IMR-90 (cell line): Measurements from ENCODE around the gene SCN10A. TPM values are rescaled to one million over a fixed set of nuclear protein-coding genes. Genes with fewer than 3 reads are reported as not detected.

ENCODE experiments used
- ATAC-seq: fragments of 200-7000 bp; cut with Tn5 transposase; 2 replicates; pipeline ENCODE4 v1.9.1; 2020; ENCODE audit warnings: low read depth, mild to moderate bottlenecking, moderate library complexity
- BruUV-seq: library from RNA; stranded (reverse); fragments of 400-500 nt; replicated peaks from 2 replicates; lab custom pipeline; 2021; lab: Mats Ljungman, UMichigan
- CTCF ChIA-PET: fragments of 300-600 bp; formaldehyde crosslinking; extraction: SDS; loops from one replicate; lab custom pipeline; 2021; ENCODE audit warnings: antibody characterized with exemption; lab: Yijun Ruan, JAX
- POLR2A ChIA-PET: fragments of 300-600 bp; sonication (Branson Sonifier 250); formaldehyde crosslinking; loops from one replicate; lab custom pipeline; 2022; ENCODE audit warnings: antibody characterized with exemption; ENCODE audit not compliant: unreplicated experiment; lab: Charles Lee
- DNase-seq: peaks from one replicate; pipeline ENCODE4 v3.0.0; 2013
- H2AFZ ChIP-seq: replicated peaks from 2 replicates; pipeline ENCODE3; 2013; ENCODE audit warnings: low read length, mild to moderate bottlenecking; ENCODE audit not compliant: poor library complexity
- H2AK5ac ChIP-seq: 2 replicates; pipeline ENCODE4 v1.6.1; 2013; ENCODE audit warnings: low read depth, low read length, inconsistent platforms
- H2AK9ac ChIP-seq: replicated peaks from 2 replicates; pipeline ENCODE3; 2013; ENCODE audit warnings: mild to moderate bottlenecking, low read depth, low read length, moderate library complexity; ENCODE audit not compliant: poor library complexity
- H2BK120ac ChIP-seq: 2 replicates; pipeline ENCODE4 v1.6.1; 2013; ENCODE audit warnings: low read depth, low read length, inconsistent platforms
- H2BK15ac ChIP-seq: 3 replicates; pipeline ENCODE4 v1.6.1; 2013; ENCODE audit warnings: low read depth, low read length, inconsistent platforms
- H2BK20ac ChIP-seq: 2 replicates; pipeline ENCODE4 v1.6.1; 2013; ENCODE audit warnings: low read depth, mild to moderate bottlenecking, inconsistent platforms, low read length, moderate library complexity
- H2BK5ac ChIP-seq: 2 replicates; pipeline ENCODE4 v1.6.1; 2013; ENCODE audit warnings: mild to moderate bottlenecking, low read depth, low read length, inconsistent platforms; ENCODE audit not compliant: poor library complexity, severe bottlenecking
- H3K14ac ChIP-seq: replicated peaks from 2 replicates; pipeline ENCODE4 v1.6.1; 2013; ENCODE audit warnings: low read depth, low read length, inconsistent platforms
- H3K18ac ChIP-seq: 2 replicates; pipeline ENCODE4 v1.6.1; 2013; ENCODE audit warnings: low read depth, low read length, control low read depth
- H3K23ac ChIP-seq: 2 replicates; pipeline ENCODE4 v1.6.1; 2013; ENCODE audit warnings: low read depth, low read length, inconsistent platforms
- H3K27ac ChIP-seq: 2 replicates; pipeline ENCODE4 v1.5.1; 2013; ENCODE audit warnings: mild to moderate bottlenecking, control low read depth, low read length; ENCODE audit not compliant: insufficient read depth
- H3K27me3 ChIP-seq: 2 replicates; pipeline ENCODE4 v1.6.1; 2013; ENCODE audit warnings: low read length; ENCODE audit not compliant: control insufficient read depth, insufficient read depth
- H3K36me3 ChIP-seq: 2 replicates; pipeline ENCODE4 v1.6.1; 2013; ENCODE audit warnings: low read length, mixed read lengths; ENCODE audit not compliant: control insufficient read depth, insufficient read depth
- H3K4ac ChIP-seq: 2 replicates; pipeline ENCODE4 v1.6.1; 2013; ENCODE audit warnings: low read depth, low read length, inconsistent platforms
- H3K4me1 ChIP-seq: 2 replicates; pipeline ENCODE4 v1.6.1; 2013; ENCODE audit warnings: low read length, mixed read lengths; ENCODE audit not compliant: control insufficient read depth, insufficient read depth
- H3K4me2 ChIP-seq: 2 replicates; pipeline ENCODE4 v1.6.1; 2013; ENCODE audit warnings: low read depth, mild to moderate bottlenecking, control low read depth, low read length, moderate library complexity
- H3K4me3 ChIP-seq: 2 replicates; pipeline ENCODE4 v1.5.1; 2013; ENCODE audit warnings: low read depth, mild to moderate bottlenecking, control low read depth, low read length, moderate library complexity; ENCODE audit not compliant: insufficient read depth
- H3K56ac ChIP-seq: 2 replicates; pipeline ENCODE4 v1.6.1; 2013; ENCODE audit warnings: low read length, inconsistent platforms; ENCODE audit not compliant: insufficient read depth; ENCODE audit errors: extremely low read depth
- H3K79me1 ChIP-seq, 2 experiments: 2 replicates each; pipeline ENCODE4 v1.6.1; 2013; ENCODE audit warnings: low read length in 2 of 2, inconsistent platforms in 1 of 2, low read depth in 1 of 2
- H3K9ac ChIP-seq: 2 replicates; pipeline ENCODE4 v1.6.1; 2013; ENCODE audit warnings: low read depth, low read length, control low read depth
- H3K9me1 ChIP-seq: 2 replicates; pipeline ENCODE4 v1.6.1; 2013; ENCODE audit warnings: low read length, inconsistent platforms; ENCODE audit not compliant: insufficient read depth
- H3K9me3 ChIP-seq: 2 replicates; pipeline ENCODE4 v1.6.1; 2013; ENCODE audit warnings: low read length; ENCODE audit not compliant: control insufficient read depth, insufficient read depth
- H4K20me1 ChIP-seq: 2 replicates; pipeline ENCODE4 v1.6.1; 2013; ENCODE audit warnings: low read length, inconsistent platforms; ENCODE audit not compliant: insufficient read depth
- H4K5ac ChIP-seq: 2 replicates; pipeline ENCODE4 v1.6.1; 2013; ENCODE audit warnings: mild to moderate bottlenecking, low read depth, low read length, control low read depth
- H4K8ac ChIP-seq, 2 experiments: 2 replicates each; pipeline ENCODE4 v1.6.1; 2013; ENCODE audit warnings: low read depth in 2 of 2, low read length in 2 of 2, control low read depth in 1 of 2, inconsistent platforms in 1 of 2
- H4K91ac ChIP-seq: 2 replicates; pipeline ENCODE4 v1.6.1; 2013; ENCODE audit warnings: low read depth, low read length, inconsistent platforms; ENCODE audit not compliant: insufficient read depth
- CEBPB ChIP-seq: IDR thresholded peaks from 2 replicates; pipeline ENCODE4 v1.6.1; 2012; ENCODE audit warnings: low read depth, low read length, improper control_type of control experiment
- CHD1 ChIP-seq: IDR thresholded peaks from 2 replicates; pipeline ENCODE4 v1.6.1; 2012; ENCODE audit warnings: low read depth, low read length, improper control_type of control experiment
- CTCF ChIP-seq: conservative IDR thresholded peaks from 2 replicates; pipeline ENCODE4 v1.5.1; 2012; ENCODE audit warnings: mild to moderate bottlenecking, low read depth, low read length, improper control_type of control experiment
- FOS ChIP-seq: fragments of 150-350 bp; IDR thresholded peaks from 2 replicates; pipeline ENCODE4 v1.6.1; 2016; ENCODE audit warnings: low read depth, low read length
- POLR2A ChIP-seq: IDR thresholded peaks from 2 replicates; pipeline ENCODE4 v1.6.1; 2012; ENCODE audit warnings: mild to moderate bottlenecking, low read depth, low read length
- RCOR1 ChIP-seq: IDR thresholded peaks from 2 replicates; pipeline ENCODE4 v1.6.1; 2012; ENCODE audit warnings: mild to moderate bottlenecking, low read length, improper control_type of control experiment; ENCODE audit not compliant: insufficient replicate concordance
- RFX5 ChIP-seq: IDR thresholded peaks from 2 replicates; pipeline ENCODE4 v1.8.0; 2012; ENCODE audit warnings: low read depth, mild to moderate bottlenecking, low read length, moderate library complexity
- USF2 ChIP-seq: fragments of 150-350 bp; IDR thresholded peaks from 2 replicates; pipeline ENCODE4 v1.6.1; 2017; ENCODE audit warnings: mild to moderate bottlenecking, antibody characterized with exemption, low read length, low read depth
- dilution Hi-C: fragments of 300-500 bp; cut with HindIII; formaldehyde crosslinking; loops from one replicate; pipeline ENCODE4 v1.14.3; 2018; ENCODE audit warnings: low sequenced_read_pairs; ENCODE audit not compliant: unreplicated experiment
- in situ Hi-C: fragments of 300-500 bp; cut with MboI; formaldehyde crosslinking; loops from 3 replicates; pipeline ENCODE4 v1.14.3; 2019; ENCODE audit warnings: low sequenced_read_pairs, inconsistent platforms, mixed read lengths
- intact Hi-C: fragments of 100-400 bp; cut with micrococcal nuclease; formaldehyde crosslinking; loops from 2 replicates; pipeline ENCODE4 v1.10.0; 2022
- polyA plus RNA-seq, 3 experiments: library from polyadenylated mRNA; depleted of rRNA; stranded (reverse); fragments of >200 nt; gene quantifications; 2 replicates each; pipeline ENCODE4 v1.2.3, GENCODE V29; 2012; ENCODE audit warnings: low replicate concordance in 1 of 3
- total RNA-seq: library from RNA; depleted of rRNA; stranded (reverse); fragments of >200 nt; gene quantifications from 2 replicates; pipeline ENCODE4 v1.2.3, GENCODE V29; 2012

The SCN10A gene
- total and polyA plus RNA-seq, 2 of the 4 experiments (the other 2 are of a cell fraction), result not detected

- TF ChIP-seq RCOR1, result no peak
- TF ChIP-seq POLR2A, result no peak
- no peak for TF ChIP-seq RFX5
- no peak for TF ChIP-seq USF2
- TF ChIP-seq FOS, result no peak
- TF ChIP-seq CEBPB, result no peak
- TF ChIP-seq CTCF, result no peak
- TF ChIP-seq CHD1, result no peak
- Histone ChIP-seq H3K36me3 (no peaks in the 10 kb centered on the region), H2BK20ac (no peak overlapping the region), H3K9me1 (no peaks in the 10 kb centered on the region), H3K23ac (no peak overlapping the region), H3K9ac (no peak overlapping the region), H4K91ac (no peak overlapping the region), H4K8ac (no peak overlapping the region), H4K5ac (no peak overlapping the region), H2AFZ (no peak overlapping the region), H3K4ac (no peak overlapping the region), H3K9me3 (no peaks in the 10 kb centered on the region), H3K56ac (no peak overlapping the region), H4K20me1 (no peaks in the 10 kb centered on the region), H3K18ac (no peak overlapping the region), H3K4me1 (no peaks in the 10 kb centered on the region), H2BK120ac (no peak overlapping the region), H3K14ac (no peak overlapping the region), H3K27me3 (0 out of 2 replicates have a peak, but pooled peaks cover 2% of the 10 kb centered on the region), H2BK15ac (no peak overlapping the region), H3K4me2 (no peak overlapping the region), H3K4me3 (no peak overlapping the region), H3K27ac (no peak overlapping the region), H2AK5ac (no peak overlapping the region), H2AK9ac (no peak overlapping the region), H2BK5ac (no peak overlapping the region), H3K79me1 (no peaks in the 10 kb centered on the region)
- BruUV-seq, result no TSS peak
- intact Hi-C loops, result no loop called here
- ATAC-seq (no peak), DNase-seq (no peak)
- in situ Hi-C loops, result no loop called here
- ChIA-PET CTCF (interaction anchor here (1.5 kb wide), 1 partner anchor 259 kb away, joined by 3 read pairs; no protein-coding TSS in a partner anchor), POLR2A (no interaction called here)
- dilution Hi-C loops, result no loop called here
Observed at GRCh38 chr3:38740537-38740936, 75.5 kb downstream of the SCN10A start.
